ENCODE data around the gene CALHM5. TPM values are rescaled to one million over a fixed set of nuclear protein-coding genes. Genes with fewer than 3 reads are reported as not detected.

CALHM5 gene
- total RNA-seq, 1 experiment from 2014 or later, result 0.05 TPM

DNA sequence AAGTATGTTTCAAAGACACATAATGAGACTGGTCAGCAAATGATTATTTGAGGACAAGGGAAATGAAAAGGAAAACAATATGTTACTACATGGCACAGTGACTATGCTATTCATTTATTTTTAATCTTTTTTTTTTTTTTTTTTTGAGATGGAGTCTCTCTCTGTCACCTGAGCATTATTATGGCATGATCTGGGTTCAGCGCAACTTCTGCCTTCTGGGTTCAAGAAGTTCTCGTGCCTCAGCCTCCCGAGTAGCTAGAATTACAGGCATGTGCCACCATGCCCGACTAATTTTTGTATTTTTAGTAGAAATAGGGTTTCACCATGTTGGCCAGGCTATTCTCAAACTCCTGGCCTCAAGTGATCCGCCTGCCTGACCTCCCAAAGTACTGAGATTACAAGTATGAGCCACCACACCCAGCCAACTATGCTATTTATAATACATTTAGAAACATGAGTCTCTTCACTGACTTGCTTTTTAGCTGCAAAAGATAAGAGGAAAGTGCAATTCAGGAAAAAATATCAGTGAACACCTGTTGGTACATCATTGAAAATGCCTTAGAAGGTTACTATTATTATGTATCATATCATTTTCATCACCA is 45.5 kb downstream of the CALHM5 start:
- H3K4me1 ChIP-seq (ENCODE audit: control insufficient read depth in 1 of 2, insufficient read depth in 2 of 2, low read length in 2 of 2), result peaks cover 3 to 29% of the 10 kb centered on the region in 2 experiments; a peak in 3 of 4 replicates
- RAD21 ChIA-PET (ENCODE audit: low non-redundant PET in 1 of 2, low total read pairs in 2 of 2, uncharacterized antibody in 2 of 2, unreplicated experiment in 2 of 2), result no interaction called here
- H3K79me2 ChIP-seq (ENCODE audit: insufficient read depth, low read length), result no peaks in the 10 kb centered on the region
- H2AFZ ChIP-seq (ENCODE audit: low read depth, low read length, poor library complexity, severe bottlenecking), result peak overlapping the region; percentile 84
- POLR2A ChIA-PET, result no interaction called here
- TF ChIP-seq EGR1 (IDR thresholded peaks at IDR 0.05; ENCODE audit: low read depth), result no peak
- TF ChIP-seq SP1 (IDR thresholded peaks at IDR 0.05; ENCODE audit: low read depth), result no peak
- TF ChIP-seq, protein P1, sequence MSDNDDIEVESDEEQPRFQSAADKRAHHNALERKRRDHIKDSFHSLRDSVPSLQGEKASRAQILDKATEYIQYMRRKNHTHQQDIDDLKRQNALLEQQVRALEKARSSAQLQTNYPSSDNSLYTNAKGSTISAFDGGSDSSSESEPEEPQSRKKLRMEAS (IDR thresholded peaks at IDR 0.05), result no peak
- TF ChIP-seq, protein P2, sequence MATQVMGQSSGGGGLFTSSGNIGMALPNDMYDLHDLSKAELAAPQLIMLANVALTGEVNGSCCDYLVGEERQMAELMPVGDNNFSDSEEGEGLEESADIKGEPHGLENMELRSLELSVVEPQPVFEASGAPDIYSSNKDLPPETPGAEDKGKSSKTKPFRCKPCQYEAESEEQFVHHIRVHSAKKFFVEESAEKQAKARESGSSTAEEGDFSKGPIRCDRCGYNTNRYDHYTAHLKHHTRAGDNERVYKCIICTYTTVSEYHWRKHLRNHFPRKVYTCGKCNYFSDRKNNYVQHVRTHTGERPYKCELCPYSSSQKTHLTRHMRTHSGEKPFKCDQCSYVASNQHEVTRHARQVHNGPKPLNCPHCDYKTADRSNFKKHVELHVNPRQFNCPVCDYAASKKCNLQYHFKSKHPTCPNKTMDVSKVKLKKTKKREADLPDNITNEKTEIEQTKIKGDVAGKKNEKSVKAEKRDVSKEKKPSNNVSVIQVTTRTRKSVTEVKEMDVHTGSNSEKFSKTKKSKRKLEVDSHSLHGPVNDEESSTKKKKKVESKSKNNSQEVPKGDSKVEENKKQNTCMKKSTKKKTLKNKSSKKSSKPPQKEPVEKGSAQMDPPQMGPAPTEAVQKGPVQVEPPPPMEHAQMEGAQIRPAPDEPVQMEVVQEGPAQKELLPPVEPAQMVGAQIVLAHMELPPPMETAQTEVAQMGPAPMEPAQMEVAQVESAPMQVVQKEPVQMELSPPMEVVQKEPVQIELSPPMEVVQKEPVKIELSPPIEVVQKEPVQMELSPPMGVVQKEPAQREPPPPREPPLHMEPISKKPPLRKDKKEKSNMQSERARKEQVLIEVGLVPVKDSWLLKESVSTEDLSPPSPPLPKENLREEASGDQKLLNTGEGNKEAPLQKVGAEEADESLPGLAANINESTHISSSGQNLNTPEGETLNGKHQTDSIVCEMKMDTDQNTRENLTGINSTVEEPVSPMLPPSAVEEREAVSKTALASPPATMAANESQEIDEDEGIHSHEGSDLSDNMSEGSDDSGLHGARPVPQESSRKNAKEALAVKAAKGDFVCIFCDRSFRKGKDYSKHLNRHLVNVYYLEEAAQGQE (IDR thresholded peaks at IDR 0.05; ENCODE audit: low read depth), result no peak
- no peak for TF ChIP-seq JUND (IDR thresholded peaks at IDR 0.05)
- no peak for TF ChIP-seq ZNF274 (IDR thresholded peaks at IDR 0.05; ENCODE audit: low read depth, low read length)
- TF ChIP-seq SIN3A (IDR thresholded peaks at IDR 0.05; ENCODE audit: low read depth), result no peak
- no peak for TF ChIP-seq YY1 (IDR thresholded peaks at IDR 0.05; ENCODE audit: extremely low read depth, insufficient replicate concordance, low read depth, low read length)
- TF ChIP-seq, protein P3, sequence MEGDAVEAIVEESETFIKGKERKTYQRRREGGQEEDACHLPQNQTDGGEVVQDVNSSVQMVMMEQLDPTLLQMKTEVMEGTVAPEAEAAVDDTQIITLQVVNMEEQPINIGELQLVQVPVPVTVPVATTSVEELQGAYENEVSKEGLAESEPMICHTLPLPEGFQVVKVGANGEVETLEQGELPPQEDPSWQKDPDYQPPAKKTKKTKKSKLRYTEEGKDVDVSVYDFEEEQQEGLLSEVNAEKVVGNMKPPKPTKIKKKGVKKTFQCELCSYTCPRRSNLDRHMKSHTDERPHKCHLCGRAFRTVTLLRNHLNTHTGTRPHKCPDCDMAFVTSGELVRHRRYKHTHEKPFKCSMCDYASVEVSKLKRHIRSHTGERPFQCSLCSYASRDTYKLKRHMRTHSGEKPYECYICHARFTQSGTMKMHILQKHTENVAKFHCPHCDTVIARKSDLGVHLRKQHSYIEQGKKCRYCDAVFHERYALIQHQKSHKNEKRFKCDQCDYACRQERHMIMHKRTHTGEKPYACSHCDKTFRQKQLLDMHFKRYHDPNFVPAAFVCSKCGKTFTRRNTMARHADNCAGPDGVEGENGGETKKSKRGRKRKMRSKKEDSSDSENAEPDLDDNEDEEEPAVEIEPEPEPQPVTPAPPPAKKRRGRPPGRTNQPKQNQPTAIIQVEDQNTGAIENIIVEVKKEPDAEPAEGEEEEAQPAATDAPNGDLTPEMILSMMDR (IDR thresholded peaks at IDR 0.05 in 2 of 3, conservative IDR thresholded peaks at IDR 0.05 in 1 of 3; ENCODE audit: borderline replicate concordance in 1 of 3, insufficient read depth in 1 of 3, low read depth in 2 of 3, low read length in 2 of 3), result no peak
- no peak for TF ChIP-seq ZBTB33 (IDR thresholded peaks at IDR 0.05; ENCODE audit: extremely low read depth, insufficient replicate concordance, low read length)
- intact Hi-C loops (cut with micrococcal nuclease), result no loop called here
- CTCF ChIA-PET, result no interaction called here
- H4K20me1 ChIP-seq (ENCODE audit: insufficient read depth), result no peaks in the 10 kb centered on the region
- H3K27me3 ChIP-seq (ENCODE audit: insufficient read depth, low read length), result no peaks in the 10 kb centered on the region
- H3K4me2 ChIP-seq (ENCODE audit: low read length), result no peak overlapping the region
- H3K9ac ChIP-seq (ENCODE audit: low read length), result no peak overlapping the region
- no peak overlapping the region for H3K4me3 ChIP-seq (replicated peaks in 1 of 2; ENCODE audit: low read depth in 1 of 2, low read length in 2 of 2)
- DNase-seq (ENCODE audit: low read depth, low spot score), result no peak
- BruUV-seq (replicated peaks), result no TSS peak
- ATAC-seq, result no peak
- no peaks in the 10 kb centered on the region for H3K9me3 ChIP-seq (ENCODE audit: control insufficient read depth in 1 of 2, insufficient read depth in 1 of 2, low read depth in 1 of 2, low read length in 2 of 2)
- no peaks in the 10 kb centered on the region for H3K9me2 ChIP-seq (ENCODE audit: insufficient read depth)
- H3K36me3 ChIP-seq (ENCODE audit: control insufficient read depth in 1 of 2, insufficient read depth in 2 of 2, low read length in 2 of 2), result no peaks in the 10 kb centered on the region
- H3K27ac ChIP-seq (ENCODE audit: low read depth, low read length), result no peak overlapping the region

Measured in HCT116 (cell line).